Peyer's patch (tissue), 4 donors: Measurements from ENCODE around the gene OR6C3.

Source experiments
- POLR2A ChIP-seq, 2 donors: fragments of 450-650 bp; IDR thresholded peaks; one replicate each; pipeline ENCODE4 v1.5.1; 2017; ENCODE audit warnings: antibody characterized with exemption in 2 of 2, mild to moderate bottlenecking in 2 of 2, moderate library complexity in 2 of 2
- TF ChIP-seq, protein P1 (sequence below), 6 experiments: fragments of 450-650 bp in 4 of 6; fragments of 200-600 bp in 2 of 6; sonication (generic) in 1 of 6; IDR thresholded peaks; one replicate each; pipeline ENCODE4 v1.5.1; 2017 to 2019; ENCODE audit warnings: antibody characterized with exemption in 6 of 6, mild to moderate bottlenecking in 3 of 6, moderate library complexity in 1 of 6

GRCh38 chr12:55336002-55336401 lies 5.5 kb downstream of the OR6C3 start:
- TF ChIP-seq, protein P1, sequence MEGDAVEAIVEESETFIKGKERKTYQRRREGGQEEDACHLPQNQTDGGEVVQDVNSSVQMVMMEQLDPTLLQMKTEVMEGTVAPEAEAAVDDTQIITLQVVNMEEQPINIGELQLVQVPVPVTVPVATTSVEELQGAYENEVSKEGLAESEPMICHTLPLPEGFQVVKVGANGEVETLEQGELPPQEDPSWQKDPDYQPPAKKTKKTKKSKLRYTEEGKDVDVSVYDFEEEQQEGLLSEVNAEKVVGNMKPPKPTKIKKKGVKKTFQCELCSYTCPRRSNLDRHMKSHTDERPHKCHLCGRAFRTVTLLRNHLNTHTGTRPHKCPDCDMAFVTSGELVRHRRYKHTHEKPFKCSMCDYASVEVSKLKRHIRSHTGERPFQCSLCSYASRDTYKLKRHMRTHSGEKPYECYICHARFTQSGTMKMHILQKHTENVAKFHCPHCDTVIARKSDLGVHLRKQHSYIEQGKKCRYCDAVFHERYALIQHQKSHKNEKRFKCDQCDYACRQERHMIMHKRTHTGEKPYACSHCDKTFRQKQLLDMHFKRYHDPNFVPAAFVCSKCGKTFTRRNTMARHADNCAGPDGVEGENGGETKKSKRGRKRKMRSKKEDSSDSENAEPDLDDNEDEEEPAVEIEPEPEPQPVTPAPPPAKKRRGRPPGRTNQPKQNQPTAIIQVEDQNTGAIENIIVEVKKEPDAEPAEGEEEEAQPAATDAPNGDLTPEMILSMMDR (IDR thresholded peaks at IDR 0.05): no peak
- no peak for TF ChIP-seq POLR2A (IDR thresholded peaks at IDR 0.05)
